ENCODE data around the gene CMIP.

The CMIP gene

GRCh38 chr16:81491541-81492188, 47.1 kb downstream of the CMIP start:
- no peak overlapping the region for H3K4me3 ChIP-seq (ENCODE audit: low read depth, low read length)

DNA sequence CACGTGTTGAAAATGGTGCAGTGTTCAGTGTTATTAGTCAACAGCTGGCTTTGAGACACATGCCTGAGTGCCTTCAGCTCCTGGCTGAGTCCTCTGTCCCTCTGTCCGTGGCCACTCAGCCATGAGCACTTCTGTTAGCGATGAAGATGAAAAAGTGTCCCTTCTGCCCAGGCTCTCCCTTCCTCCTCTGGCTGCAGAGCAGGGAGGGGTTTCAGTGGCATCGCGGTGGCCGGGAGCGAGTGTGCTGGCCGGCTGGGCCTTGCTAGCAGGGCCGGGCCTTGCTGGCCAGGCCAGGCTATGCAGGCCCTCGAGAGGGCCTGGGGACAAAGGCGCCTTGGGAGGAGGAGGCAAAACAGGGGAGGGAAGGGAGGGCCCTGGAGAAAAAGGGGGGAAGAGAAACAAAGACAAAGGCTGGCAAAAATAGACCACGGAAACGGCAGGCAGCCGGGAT, 47.7 kb downstream of the CMIP start:
- H3K4me3 ChIP-seq (ENCODE audit: low read depth, low read length) = no peak overlapping the region

DNA sequence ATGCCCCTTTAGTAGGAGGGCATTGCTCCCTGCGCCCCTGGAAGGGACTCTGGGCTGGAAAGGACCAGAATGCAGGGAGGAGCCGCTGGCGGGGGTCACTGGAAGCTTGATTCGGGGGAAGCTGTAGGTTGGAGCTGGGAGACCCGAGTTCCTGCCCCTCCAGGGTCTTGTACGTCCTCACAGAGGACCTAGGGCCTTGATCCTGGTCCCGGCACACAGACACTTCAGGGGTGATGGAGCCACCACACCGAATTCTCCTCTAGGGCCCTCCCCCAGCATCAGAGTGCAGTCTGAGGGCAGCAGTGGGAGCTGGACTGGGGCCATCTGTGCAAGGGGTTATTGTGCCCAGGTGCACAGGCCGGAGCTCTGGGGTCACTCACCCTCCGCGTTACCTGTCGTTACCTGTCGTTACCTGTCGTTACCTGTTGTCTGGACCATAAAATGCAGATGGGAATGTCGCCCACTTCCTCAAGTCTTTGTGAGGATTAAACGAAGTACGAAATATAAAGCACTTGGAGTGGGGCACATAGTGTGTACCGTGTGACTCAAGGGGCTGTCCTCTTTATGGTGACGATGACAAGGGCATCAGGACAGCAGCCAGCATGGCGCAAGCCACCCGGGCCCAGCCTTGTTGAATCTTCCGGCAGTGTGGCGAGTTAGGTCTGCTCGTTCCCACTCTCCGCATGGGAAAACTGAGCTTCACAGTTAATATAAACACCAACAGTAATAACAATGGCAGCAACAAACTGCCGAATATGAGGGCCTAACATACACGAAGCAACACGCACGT, 48.6 kb downstream of the CMIP start:
- no peak overlapping the region for H3K4me3 ChIP-seq (ENCODE audit: low read depth, low read length)

GRCh38 chr16:81493755-81494433, 49.3 kb downstream of the CMIP start:
- no peak overlapping the region for H3K4me3 ChIP-seq (ENCODE audit: low read depth, low read length)

DNA sequence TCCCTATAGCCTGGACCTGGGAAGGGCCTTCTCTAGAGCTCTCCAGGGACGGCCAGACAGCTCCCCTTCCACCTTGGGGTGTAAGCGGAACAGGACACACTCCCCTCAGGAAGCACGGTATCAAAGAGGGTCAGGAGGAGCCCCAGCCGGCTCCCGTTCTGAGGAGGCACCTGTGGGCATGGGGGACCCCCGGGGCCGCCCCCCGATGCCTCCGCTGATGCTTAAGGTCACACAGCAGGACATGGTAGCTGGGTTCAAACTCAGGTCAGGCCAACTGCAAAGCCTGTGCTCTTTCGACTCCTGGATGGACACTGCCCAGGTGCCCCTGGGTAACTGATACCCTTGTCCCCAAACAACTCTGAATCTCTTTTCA, 49.8 kb downstream of the CMIP start:
- H3K4me3 ChIP-seq (ENCODE audit: low read depth, low read length) = no peak overlapping the region

- no peak overlapping the region for H3K4me3 ChIP-seq (ENCODE audit: low read depth, low read length)
These were observed 50.3 kb downstream of the CMIP start for GRCh38 chr16:81494888-81495287.

- no peak overlapping the region for H3K4me3 ChIP-seq (ENCODE audit: low read depth, low read length)
These were observed 51.0 kb downstream of the CMIP start for GRCh38 chr16:81495321-81496234.

DNA sequence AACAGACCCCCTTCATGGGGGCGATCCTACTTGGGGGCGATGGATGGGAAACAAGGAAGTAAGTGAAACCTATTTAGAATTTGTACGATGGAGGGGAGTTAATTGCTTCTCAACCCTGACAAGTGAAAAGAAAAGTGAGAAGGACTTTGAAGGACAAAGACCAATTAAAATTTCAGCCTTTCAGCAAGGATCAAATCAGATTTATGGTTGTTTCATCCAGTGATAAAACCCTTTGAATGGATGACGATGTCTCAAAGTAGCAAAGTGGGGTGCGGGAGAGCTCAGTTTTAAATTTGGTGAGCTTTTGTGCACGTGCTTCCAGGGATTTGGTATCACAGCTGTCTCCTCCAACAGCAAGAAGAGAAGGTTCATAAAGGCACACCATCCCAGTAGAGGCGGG, 51.7 kb downstream of the CMIP start:
- H3K4me3 ChIP-seq (ENCODE audit: low read depth, low read length) = no peak overlapping the region

DNA sequence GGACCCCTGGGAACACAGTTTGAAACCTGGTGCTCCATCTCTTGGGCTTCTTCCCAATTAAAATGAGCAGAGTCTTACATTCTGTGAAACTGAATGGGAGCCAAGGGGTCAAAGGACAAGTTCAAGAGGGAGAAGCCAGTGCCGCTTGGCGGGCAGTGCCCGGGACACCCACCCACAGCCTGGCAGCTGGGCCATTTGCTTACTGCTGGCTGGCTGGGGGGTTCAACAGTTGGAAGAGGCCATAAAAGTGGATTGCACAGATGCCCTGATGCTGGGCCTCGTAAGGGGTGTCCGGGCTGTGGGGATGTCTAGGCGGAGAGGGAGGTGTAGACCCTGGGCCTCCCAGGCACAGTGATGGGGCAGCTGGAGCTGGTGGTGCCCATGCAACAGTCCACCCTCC, 52.1 kb downstream of the CMIP start:
- no peak overlapping the region for H3K4me3 ChIP-seq (ENCODE audit: low read depth, low read length)

- H3K4me3 ChIP-seq (ENCODE audit: low read depth, low read length) = no peak overlapping the region
These were observed 53.1 kb downstream of the CMIP start for GRCh38 chr16:81497690-81498089.

GRCh38 chr16:81498351-81498750, 53.7 kb downstream of the CMIP start:
- H3K4me3 ChIP-seq (ENCODE audit: low read depth, low read length) = no peak overlapping the region

DNA sequence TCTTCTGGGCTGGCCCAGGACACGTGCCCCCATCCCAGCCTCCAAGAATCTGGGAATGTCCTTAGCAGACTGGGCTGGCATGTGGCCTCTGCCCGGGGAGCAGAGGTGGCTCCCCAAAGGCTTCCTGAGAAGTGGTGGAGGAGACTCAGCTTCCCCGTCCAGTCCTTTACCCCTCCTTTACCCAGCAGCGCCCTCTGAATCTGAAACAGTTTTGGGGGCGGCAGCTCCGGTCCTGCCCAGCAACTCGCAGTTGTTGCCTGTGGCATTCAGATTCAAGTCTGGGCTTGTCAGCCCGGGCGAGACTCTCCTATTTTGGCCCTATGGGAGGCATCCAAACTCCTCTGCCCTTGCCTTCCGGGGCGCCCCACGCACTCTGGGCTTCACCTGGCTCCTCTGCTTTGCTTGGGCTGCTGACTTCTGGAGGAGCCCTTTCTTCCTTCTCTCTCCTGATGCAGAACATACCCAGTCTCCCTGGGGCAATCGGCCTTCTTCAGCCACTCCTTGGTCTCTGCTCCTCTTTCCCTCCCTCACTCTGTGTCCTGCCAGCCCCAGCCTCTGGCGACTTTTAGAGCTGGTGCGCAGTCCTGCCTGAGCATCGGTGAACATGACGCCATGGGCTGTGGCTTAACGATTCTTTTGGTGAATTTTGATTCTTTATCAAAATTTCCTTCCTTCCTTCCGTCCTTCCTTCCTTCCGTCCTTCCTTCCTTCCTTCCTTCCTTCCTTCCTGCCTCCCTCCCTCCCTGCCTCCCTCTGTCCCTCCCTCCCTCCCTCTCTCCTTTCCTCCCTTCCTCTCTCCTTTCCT, 55.2 kb downstream of the CMIP start:
- H3K4me3 ChIP-seq (ENCODE audit: low read depth, low read length) = no peak overlapping the region

GRCh38 chr16:81500833-81501521, 56.4 kb downstream of the CMIP start:
- no peak overlapping the region for H3K4me3 ChIP-seq (ENCODE audit: low read depth, low read length)

GRCh38 chr16:81502396-81503070, 57.9 kb downstream of the CMIP start:
- H3K4me3 ChIP-seq (ENCODE audit: low read depth, low read length) = no peak overlapping the region

- no peak overlapping the region for H3K4me3 ChIP-seq (ENCODE audit: low read depth, low read length)
These were observed 60.5 kb downstream of the CMIP start for GRCh38 chr16:81505011-81505661.

DNA sequence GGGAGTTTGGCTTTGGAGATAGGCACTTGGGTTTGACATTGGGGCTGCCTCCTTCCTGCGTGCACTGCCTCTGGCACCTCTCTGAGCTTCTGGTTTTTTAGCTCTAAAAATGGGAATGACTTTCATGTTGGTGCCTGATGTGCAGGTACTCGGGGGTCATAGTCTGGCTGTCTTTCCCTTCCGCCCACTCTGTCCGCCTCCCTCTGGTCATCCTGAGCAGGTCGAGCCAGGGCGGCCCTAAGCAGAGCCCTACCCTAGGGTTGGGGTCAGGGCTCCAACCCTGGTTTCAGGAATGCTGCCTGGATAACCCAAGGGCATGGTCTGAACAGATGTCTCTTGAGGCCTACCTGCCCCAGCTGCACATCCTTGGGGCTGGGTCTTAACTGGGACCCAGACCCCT, 64.8 kb downstream of the CMIP start:
- no peak overlapping the region for H3K4me3 ChIP-seq (ENCODE audit: low read depth, low read length)

DNA sequence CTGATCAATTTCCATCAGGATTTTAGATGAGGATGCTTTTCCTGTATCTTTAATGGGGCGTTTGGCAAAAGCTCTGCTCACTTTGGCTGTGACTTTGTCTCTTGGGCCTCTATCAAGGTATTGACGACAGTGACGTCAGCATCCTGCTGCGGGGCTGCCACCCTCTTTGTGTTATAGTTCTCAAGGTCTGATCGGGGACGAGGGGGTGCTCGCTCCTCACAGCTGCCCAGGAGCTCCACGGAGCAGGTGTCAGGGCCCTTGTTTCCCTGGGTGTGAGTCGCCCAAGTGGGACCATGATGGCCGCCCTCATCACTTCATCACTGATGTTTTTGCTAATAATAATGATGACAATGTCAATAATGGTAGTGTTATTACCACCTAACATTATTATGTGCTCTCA, 65.4 kb downstream of the CMIP start:
- H3K4me3 ChIP-seq (ENCODE audit: low read depth, low read length) = no peak overlapping the region

- H3K4me3 ChIP-seq (ENCODE audit: low read depth, low read length) = no peak overlapping the region
These were observed 66.8 kb downstream of the CMIP start for GRCh38 chr16:81511371-81511770.

Measured in iPS-11a (cell line).